AG20443 (cell line): Measurements from ENCODE around the gene SIPA1L3.
A peak's percentile ranks its signal among the peaks of the same experiment; 100 is the strongest.
"Not testable (repeated sequence)": the region's sequence is repeated elsewhere in the genome, so short reads cannot be mapped to it uniquely, and the experiment has no call there.

Experiments used
- DNase-seq: peaks from one replicate; pipeline ENCODE4 v3.0.0; 2012; ENCODE audit warnings: low spot score, mixed read lengths

Gene SIPA1L3

GRCh38 chr19:37920591-37921450 is 13.8 kb downstream of the SIPA1L3 start:
- no peak for DNase-seq

GRCh38 chr19:37924573-37924972 is 17.6 kb downstream of the SIPA1L3 start:
- not testable (repeated sequence) for DNase-seq

GRCh38 chr19:37925212-37925611 is 18.2 kb downstream of the SIPA1L3 start:
- DNase-seq = no peak

- no peak for DNase-seq
Observed at GRCh38 chr19:37926255-37926654, 19.2 kb downstream of the SIPA1L3 start.

- no peak for DNase-seq
Observed at GRCh38 chr19:37926711-37927110, 19.7 kb downstream of the SIPA1L3 start.

- DNase-seq = no peak
Observed at GRCh38 chr19:37928527-37929286, 21.7 kb downstream of the SIPA1L3 start.

- no peak for DNase-seq
Observed at GRCh38 chr19:37929355-37929923, 22.4 kb downstream of the SIPA1L3 start.

- peak; percentile 31 for DNase-seq
Observed at GRCh38 chr19:37930416-37930815, 23.4 kb downstream of the SIPA1L3 start.

- peak; percentile 64 for DNase-seq
Observed at GRCh38 chr19:37931881-37932655, 25.1 kb downstream of the SIPA1L3 start.

GRCh38 chr19:37932985-37933936 is 26.3 kb downstream of the SIPA1L3 start:
- DNase-seq = peak; percentile 33

GRCh38 chr19:37933937-37934358 is 26.9 kb downstream of the SIPA1L3 start:
- no peak for DNase-seq

- DNase-seq = no peak
Observed at GRCh38 chr19:37935341-37935740, 28.3 kb downstream of the SIPA1L3 start.

- DNase-seq = no peak
Observed at GRCh38 chr19:37936166-37936565, 29.2 kb downstream of the SIPA1L3 start.

- DNase-seq = no peak
Observed at GRCh38 chr19:37936886-37937285, 29.9 kb downstream of the SIPA1L3 start.

GRCh38 chr19:37938353-37938752 is 31.3 kb downstream of the SIPA1L3 start:
- DNase-seq = no peak

GRCh38 chr19:37941782-37942515 is 34.9 kb downstream of the SIPA1L3 start:
- DNase-seq = no peak

GRCh38 chr19:37942516-37942902 is 35.5 kb downstream of the SIPA1L3 start:
- DNase-seq = no peak

GRCh38 chr19:37943480-37943879 is 36.5 kb downstream of the SIPA1L3 start:
- DNase-seq = no peak

- no peak for DNase-seq
Observed at GRCh38 chr19:37946132-37946531, 39.1 kb downstream of the SIPA1L3 start.

GRCh38 chr19:37947778-37948177 is 40.8 kb downstream of the SIPA1L3 start:
- DNase-seq = no peak
